ENCODE data around the gene PIAS4. TPM values are rescaled to one million over a fixed set of nuclear protein-coding genes. Genes with fewer than 3 reads are reported as not detected.

Gene PIAS4
- total and polyA plus RNA-seq, 9 of the 15 experiments (the other 6 are each of a cell fraction or from before 2014, with no cell fraction given), result 0.27 to 34.9 (median 14.4) TPM

- Histone ChIP-seq H3K9me1 (ENCODE audit: control insufficient read depth, insufficient read depth, low read length) (no peaks in the 10 kb centered on the region), H2AFZ (ENCODE audit: low read depth, low read length) (no peak overlapping the region), H3K27ac (ENCODE audit: extremely low read depth, low read depth, low read length) (no peak overlapping the region), H3K36me3 (ENCODE audit: control insufficient read depth, insufficient read depth, low read length) (peaks cover 77% of the 10 kb centered on the region; the same call in 2 of the 3 replicates), H3K79me2 (ENCODE audit: control insufficient read depth, insufficient read depth, low read length) (no peaks in the 10 kb centered on the region; the same call in 2 of the 3 replicates), H3K4me1 (replicated peaks in 1 of 2; ENCODE audit: control insufficient read depth in 2 of 2, insufficient read depth in 2 of 2, low read length in 2 of 2) (peaks cover 0 to 20% of the 10 kb centered on the region in 2 experiments; a peak in 2 of 5 replicates), H3K9ac (ENCODE audit: insufficient read depth in 1 of 2, low read depth in 2 of 2, low read length in 2 of 2) (no peak overlapping the region; a peak in 1 of 4 replicates), H3K4me3 (no peak overlapping the region), H3K4me2 (ENCODE audit: insufficient read depth, low read length) (no peak overlapping the region), H4K20me1 (replicated peaks; ENCODE audit: control insufficient read depth, insufficient read depth, low read length) (no peaks in the 10 kb centered on the region), H3K9me3 (replicated peaks; ENCODE audit: control insufficient read depth, insufficient read depth, low read depth, low read length) (no peaks in the 10 kb centered on the region), H3K27me3 (ENCODE audit: control insufficient read depth in 2 of 2, insufficient read depth in 2 of 2, low read length in 2 of 2) (no peaks in the 10 kb centered on the region)
- FAIRE-seq, result no peak
- no peak for DNase-seq (ENCODE audit: extremely low read depth in 1 of 4, low spot score in 3 of 4)
- WGBS (ENCODE audit: insufficient coverage, low coverage, missing lambda C conversion rate), result 96% methylated on average over 16 of the region's 24 CpGs
- POLR2A ChIA-PET, result no interaction called here
- no peak for ATAC-seq
- TF ChIP-seq STAG1 (CRISPR knock-in tag; IDR thresholded peaks at IDR 0.05; ENCODE audit: borderline replicate concordance), result no peak
- no peak for TF ChIP-seq ZNF764 (CRISPR knock-in tag; IDR thresholded peaks at IDR 0.05; ENCODE audit: low read depth)
- TF ChIP-seq SNAPC5 (CRISPR knock-in tag; IDR thresholded peaks at IDR 0.05), result no peak
- TF ChIP-seq SIRT6 (IDR thresholded peaks at IDR 0.05; ENCODE audit: low read depth, low read length), result no peak
- TF ChIP-seq NFRKB (IDR thresholded peaks at IDR 0.05; ENCODE audit: low read depth), result no peak
- TF ChIP-seq MECOM (CRISPR knock-in tag; IDR thresholded peaks at IDR 0.05), result no peak
- TF ChIP-seq POLR2G (IDR thresholded peaks at IDR 0.05; ENCODE audit: low read depth, low read length), result peak; percentile 51; the same call in 1 of the 2 replicates
- TF ChIP-seq PTTG1 (tag; IDR thresholded peaks at IDR 0.05; ENCODE audit: low read depth), result no peak
- no peak for TF ChIP-seq MAFK (IDR thresholded peaks at IDR 0.05; ENCODE audit: low read length)
- TF ChIP-seq YY1 (IDR thresholded peaks at IDR 0.05; ENCODE audit: borderline replicate concordance in 1 of 3, control insufficient read depth in 1 of 3, extremely low read depth in 1 of 3, insufficient read depth in 3 of 3, insufficient read length in 1 of 3, insufficient replicate concordance in 2 of 3, low read depth in 1 of 3, low read length in 2 of 3), result no peak
- TF ChIP-seq RBFOX2 (IDR thresholded peaks at IDR 0.05; ENCODE audit: low read depth, low read length), result peak; percentile 45; the same call in 1 of the 2 replicates
- no peak for TF ChIP-seq RBM34 (IDR thresholded peaks at IDR 0.05; ENCODE audit: borderline replicate concordance, insufficient read depth, low read length)
- BruUV-seq (replicated peaks), result no TSS peak
- CTCF ChIA-PET (ENCODE audit: low intra/inter-chr PET ratio), result no interaction called here
- intact Hi-C loops (cut with micrococcal nuclease) (no loop called here), in situ Hi-C loops (cut with MboI) (no loop called here)
Observed at GRCh38 chr19:3961007-3961406, 46.5 kb upstream of the PIAS4 start.
